Vagina (tissue), 2 donors: ENCODE data around the gene PRKCQ. TPM values are rescaled to one million over a fixed set of nuclear protein-coding genes. Genes with fewer than 3 reads are reported as not detected.
A peak's percentile ranks its signal among the peaks of the same experiment; 100 is the strongest.
"Not testable (repeated sequence)": the region's sequence is repeated elsewhere in the genome, so short reads cannot be mapped to it uniquely, and the experiment has no call there.

Source experiments
- DNase-seq, 2 donors: peaks; one replicate each; pipeline ENCODE4 v3.0.0-alpha.2; 2017; ENCODE audit errors: extremely low spot score in 2 of 2
- H3K27ac ChIP-seq: fragments of 200-600 bp; sonication (generic); one replicate; pipeline ENCODE4 v1.5.1; 2019
- H3K27me3 ChIP-seq: fragments of 200-600 bp; sonication (generic); one replicate; pipeline ENCODE4 v1.5.1; 2019
- H3K36me3 ChIP-seq, 2 donors: fragments of 200-600 bp; sonication (generic); one replicate each; pipeline ENCODE4 v1.5.1; 2017 to 2019
- H3K4me1 ChIP-seq: fragments of 200-600 bp; sonication (generic); one replicate; pipeline ENCODE4 v1.5.1; 2019
- H3K4me3 ChIP-seq, 2 donors: fragments of 200-600 bp; sonication (generic); 1 replicate in 1 of 2; 2 replicates in 1 of 2; pipeline ENCODE4 v1.5.1; 2016 to 2019
- H3K9me3 ChIP-seq: fragments of 200-600 bp; sonication (generic); one replicate; pipeline ENCODE4 v1.5.1; 2019
- POLR2A ChIP-seq, 2 donors: fragments of 450-650 bp; IDR thresholded peaks; one replicate each; pipeline ENCODE4 v1.6.1; 2017; ENCODE audit warnings: antibody characterized with exemption in 2 of 2, mild to moderate bottlenecking in 2 of 2, moderate library complexity in 2 of 2
- POLR2AphosphoS5 ChIP-seq, 2 donors: sonication (generic); formaldehyde crosslinking; IDR thresholded peaks; one replicate each; pipeline ENCODE4 v1.9.0; 2017; ENCODE audit warnings: antibody characterized with exemption in 2 of 2, mild to moderate bottlenecking in 2 of 2, low read depth in 1 of 2; ENCODE audit not compliant: insufficient read depth in 1 of 2
- intact Hi-C: fragments of 100-400 bp; cut with DNase I; formaldehyde crosslinking; loops from one replicate; pipeline ENCODE4 v1.15.1; 2023
- total RNA-seq: library from RNA; depleted of rRNA; stranded (reverse); fragments of >200 nt; gene quantifications from one replicate; pipeline ENCODE4 v1.2.3, GENCODE V29; 2016
- TF ChIP-seq, protein P1 (sequence below), 3 experiments: fragments of 450-650 bp in 2 of 3; fragments of 200-600 bp in 1 of 3; sonication (generic) in 1 of 3; IDR thresholded peaks; one replicate each; pipeline ENCODE4 v1.5.1; 2017 to 2019; ENCODE audit warnings: antibody characterized with exemption in 3 of 3, mild to moderate bottlenecking in 2 of 3, moderate library complexity in 2 of 3

PRKCQ gene
- total RNA-seq, 1 donor from 2014 or later: 3.7 TPM

- intact Hi-C loops: no loop called here
- Histone ChIP-seq H3K4me1 (no peaks in the 10 kb centered on the region), H3K9me3 (no peaks in the 10 kb centered on the region), H3K4me3 (no peak overlapping the region), H3K36me3 (no peaks in the 10 kb centered on the region), H3K27me3 (no peaks in the 10 kb centered on the region), H3K27ac (no peak overlapping the region)
- no peak for DNase-seq
- TF ChIP-seq POLR2AphosphoS5 (IDR thresholded peaks at IDR 0.05; ENCODE audit: insufficient read depth in 1 of 2, low read depth in 1 of 2): no peak
- TF ChIP-seq, protein P1, sequence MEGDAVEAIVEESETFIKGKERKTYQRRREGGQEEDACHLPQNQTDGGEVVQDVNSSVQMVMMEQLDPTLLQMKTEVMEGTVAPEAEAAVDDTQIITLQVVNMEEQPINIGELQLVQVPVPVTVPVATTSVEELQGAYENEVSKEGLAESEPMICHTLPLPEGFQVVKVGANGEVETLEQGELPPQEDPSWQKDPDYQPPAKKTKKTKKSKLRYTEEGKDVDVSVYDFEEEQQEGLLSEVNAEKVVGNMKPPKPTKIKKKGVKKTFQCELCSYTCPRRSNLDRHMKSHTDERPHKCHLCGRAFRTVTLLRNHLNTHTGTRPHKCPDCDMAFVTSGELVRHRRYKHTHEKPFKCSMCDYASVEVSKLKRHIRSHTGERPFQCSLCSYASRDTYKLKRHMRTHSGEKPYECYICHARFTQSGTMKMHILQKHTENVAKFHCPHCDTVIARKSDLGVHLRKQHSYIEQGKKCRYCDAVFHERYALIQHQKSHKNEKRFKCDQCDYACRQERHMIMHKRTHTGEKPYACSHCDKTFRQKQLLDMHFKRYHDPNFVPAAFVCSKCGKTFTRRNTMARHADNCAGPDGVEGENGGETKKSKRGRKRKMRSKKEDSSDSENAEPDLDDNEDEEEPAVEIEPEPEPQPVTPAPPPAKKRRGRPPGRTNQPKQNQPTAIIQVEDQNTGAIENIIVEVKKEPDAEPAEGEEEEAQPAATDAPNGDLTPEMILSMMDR (IDR thresholded peaks at IDR 0.05): peak in 1 of 3 experiments; percentile 30
These were observed 134.3 kb downstream of the PRKCQ start for GRCh38 chr10:6445671-6446316.

DNA sequence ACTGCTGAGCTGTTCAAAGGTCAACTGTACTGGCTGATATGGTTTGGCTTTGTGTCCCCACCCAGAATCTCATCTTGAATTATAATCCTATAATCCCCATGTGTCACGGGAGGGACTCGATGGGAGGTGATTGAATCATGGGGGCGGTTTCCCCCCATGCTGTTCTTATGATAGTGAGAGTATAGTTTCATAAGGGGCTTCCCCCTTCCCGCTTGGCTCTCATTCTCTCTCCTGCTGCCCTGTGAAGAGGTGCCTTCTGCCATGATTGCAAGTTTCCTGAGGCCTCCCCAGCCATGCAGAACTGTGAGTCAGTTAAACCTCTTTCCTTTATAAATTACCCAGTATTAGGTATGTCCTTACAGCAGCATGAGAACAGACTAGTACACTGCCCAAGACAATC lies 140.2 kb downstream of the PRKCQ start:
- H3K36me3 ChIP-seq, H3K9me3 ChIP-seq, H3K4me3 ChIP-seq, intact Hi-C loops, H3K27me3 ChIP-seq, H3K4me1 ChIP-seq, DNase-seq, H3K27ac ChIP-seq: not testable (repeated sequence)

DNA sequence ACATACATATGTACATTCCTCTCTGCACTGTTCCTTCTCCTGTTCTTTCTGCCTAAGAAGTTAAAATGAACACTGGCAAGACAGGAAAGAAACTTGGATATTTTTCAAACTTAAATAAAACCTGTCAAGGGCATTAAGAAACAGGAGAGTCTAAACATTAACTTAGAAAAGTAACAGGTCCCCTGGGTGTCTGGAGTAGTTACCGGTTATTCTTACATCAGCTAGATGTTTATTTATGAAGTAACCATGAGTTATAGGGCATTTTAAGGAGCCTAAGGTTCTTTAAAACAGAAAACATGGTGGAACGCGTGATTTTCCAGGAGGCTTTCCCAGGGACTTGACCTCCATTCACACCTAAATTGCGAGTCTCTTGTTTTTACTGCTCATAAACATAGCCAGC lies 148.2 kb downstream of the PRKCQ start:
- Histone ChIP-seq H3K9me3 (no peaks in the 10 kb centered on the region), H3K27ac (no peak overlapping the region), H3K4me3 (no peak overlapping the region), H3K4me1 (no peaks in the 10 kb centered on the region), H3K36me3 (no peaks in the 10 kb centered on the region), H3K27me3 (no peaks in the 10 kb centered on the region)
- intact Hi-C loops: no loop called here
- TF ChIP-seq POLR2A (IDR thresholded peaks at IDR 0.05): no peak
- no peak for TF ChIP-seq POLR2AphosphoS5 (IDR thresholded peaks at IDR 0.05; ENCODE audit: insufficient read depth in 1 of 2, low read depth in 1 of 2)
- TF ChIP-seq, protein P1 (IDR thresholded peaks at IDR 0.05): no peak
- DNase-seq: no peak

GRCh38 chr10:6431186-6431585 lies 148.9 kb downstream of the PRKCQ start:
- H3K36me3 ChIP-seq: no peaks in the 10 kb centered on the region
- no peak overlapping the region for H3K27ac ChIP-seq
- intact Hi-C loops: no loop called here
- no peaks in the 10 kb centered on the region for H3K27me3 ChIP-seq
- H3K9me3 ChIP-seq: no peaks in the 10 kb centered on the region
- no peak overlapping the region for H3K4me3 ChIP-seq
- DNase-seq: no peak
- no peaks in the 10 kb centered on the region for H3K4me1 ChIP-seq
- TF ChIP-seq POLR2AphosphoS5 (IDR thresholded peaks at IDR 0.05; ENCODE audit: insufficient read depth in 1 of 2, low read depth in 1 of 2) (no peak), POLR2A (IDR thresholded peaks at IDR 0.05) (no peak)
- TF ChIP-seq, protein P1 (IDR thresholded peaks at IDR 0.05): no peak

DNA sequence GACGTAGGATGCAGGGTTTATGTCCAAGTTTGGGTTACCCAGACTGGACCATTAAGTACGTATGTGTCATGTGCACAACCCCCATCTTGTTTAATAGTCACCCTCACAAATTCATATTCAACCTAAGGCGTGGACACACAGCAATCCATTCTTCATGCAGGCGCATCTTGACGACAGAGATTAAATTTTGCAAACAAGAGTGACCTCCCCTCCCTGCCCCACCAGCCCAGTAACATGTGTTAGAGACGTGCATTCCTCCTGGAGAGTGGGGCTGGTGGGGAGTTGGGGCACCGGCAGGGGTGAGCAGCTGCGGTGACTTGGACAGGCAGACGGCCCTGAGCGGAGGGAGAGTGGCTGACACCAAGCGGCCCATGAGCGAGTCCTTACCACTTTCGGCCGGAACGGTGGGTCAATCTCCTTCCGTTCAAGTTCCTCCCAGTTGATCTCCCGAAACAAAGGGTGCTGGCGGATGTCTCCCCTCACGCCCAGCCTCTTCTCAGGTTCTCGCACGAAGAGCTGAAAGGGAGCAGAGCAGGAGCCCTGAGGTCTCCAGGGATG lies 149.6 kb downstream of the PRKCQ start:
- Histone ChIP-seq H3K4me3 (no peak overlapping the region), H3K27me3 (no peaks in the 10 kb centered on the region), H3K27ac (no peak overlapping the region), H3K4me1 (no peaks in the 10 kb centered on the region), H3K36me3 (no peaks in the 10 kb centered on the region), H3K9me3 (no peaks in the 10 kb centered on the region)
- intact Hi-C loops: no loop called here
- TF ChIP-seq, protein P1 (IDR thresholded peaks at IDR 0.05): no peak
- TF ChIP-seq POLR2AphosphoS5 (IDR thresholded peaks at IDR 0.05; ENCODE audit: insufficient read depth in 1 of 2, low read depth in 1 of 2) (no peak), POLR2A (IDR thresholded peaks at IDR 0.05) (no peak)
- DNase-seq: no peak
